ENCODE results near the gene STRA8. TPM values are rescaled to one million over a fixed set of nuclear protein-coding genes. Genes with fewer than 3 reads are reported as not detected.

Gene STRA8
- total RNA-seq, 3 donors from 2014 or later (not counting 1 experiment from before 2014, with no cell fraction given), result not detected

DNA sequence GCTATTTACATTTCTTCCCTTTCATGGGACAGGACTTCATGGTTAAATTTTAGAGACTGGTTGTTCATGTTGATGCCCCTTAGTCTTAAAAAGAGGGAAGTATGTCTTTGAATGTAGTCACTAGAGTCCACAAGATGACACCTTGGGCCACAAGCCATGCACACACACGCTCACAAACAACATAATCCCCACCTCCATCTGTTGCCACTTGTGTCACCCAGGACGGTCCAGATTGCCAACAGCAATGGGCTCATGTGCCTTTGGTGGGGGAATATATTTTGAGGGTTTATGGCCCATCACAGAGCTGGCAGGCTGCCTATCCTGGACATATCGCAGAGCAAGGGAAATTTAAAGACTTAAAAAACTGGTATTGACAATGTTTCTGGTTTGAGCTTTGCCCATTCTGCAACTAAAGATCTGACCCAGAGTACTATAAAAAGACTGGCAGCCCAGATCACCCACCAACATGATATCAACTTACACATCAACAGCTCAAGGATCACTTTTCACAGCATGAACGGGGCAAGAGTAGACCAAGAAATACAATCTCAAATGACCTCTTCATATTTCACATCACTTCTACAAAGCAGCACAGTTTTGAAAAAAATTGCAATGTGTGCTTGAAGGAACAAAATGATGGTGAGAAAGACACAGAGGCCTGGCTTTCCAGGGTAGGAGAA is 50.5 kb downstream of the STRA8 start:
- H3K4me3 ChIP-seq (ENCODE audit: low read length), result no peak overlapping the region

DNA sequence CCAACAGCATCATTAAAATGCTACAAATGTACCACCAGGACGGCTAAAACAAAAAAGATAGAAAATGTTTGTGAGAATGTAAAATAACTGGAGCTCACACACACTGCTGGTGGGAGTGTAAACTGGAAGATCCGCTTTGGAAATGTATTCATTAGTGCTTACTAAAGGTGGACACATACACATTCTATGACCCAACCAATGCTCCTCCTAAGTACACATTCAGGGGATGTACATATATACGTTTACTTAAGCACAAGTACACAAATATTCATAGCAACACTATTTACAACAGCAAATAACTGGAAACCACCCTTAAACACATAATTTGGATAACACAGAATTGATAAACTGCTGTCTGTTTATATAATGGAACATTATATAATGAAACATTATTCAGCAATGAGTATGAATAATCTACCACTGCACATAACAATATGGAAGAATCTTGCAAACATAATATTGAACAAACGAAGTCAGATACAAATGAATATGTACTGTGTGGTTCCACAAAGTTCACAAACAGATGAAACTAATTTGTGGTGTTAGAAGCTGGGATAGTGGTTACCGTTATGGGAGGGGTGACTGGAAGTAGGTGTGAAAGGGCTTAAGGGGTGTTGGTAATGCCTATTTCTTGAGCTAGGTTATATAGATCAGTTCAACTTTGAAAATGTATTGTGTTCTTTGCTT is 52.1 kb downstream of the STRA8 start:
- WGBS (ENCODE audit: insufficient coverage), result 89% methylated on average over 4 of the region's 5 CpGs
- H3K9me3 ChIP-seq (ENCODE audit: control insufficient read depth, insufficient read depth, low read length), result no peaks in the 10 kb centered on the region
- peaks cover 6% of the 10 kb centered on the region in 2 donors for H3K4me1 Mint-ChIP-seq
- no peak overlapping the region for H3K4me3 ChIP-seq (ENCODE audit: low read length)
- no peak for DNase-seq
- H3K36me3 Mint-ChIP-seq, result no peaks in the 10 kb centered on the region
- no peak overlapping the region for H3K27ac ChIP-seq (ENCODE audit: low read length)
- no peak for ATAC-seq
- H3K27ac Mint-ChIP-seq, result no peak overlapping the region
- no peaks in the 10 kb centered on the region for H3K4me1 ChIP-seq (ENCODE audit: control insufficient read depth, insufficient read depth, low read length)
- TF ChIP-seq, protein P1, sequence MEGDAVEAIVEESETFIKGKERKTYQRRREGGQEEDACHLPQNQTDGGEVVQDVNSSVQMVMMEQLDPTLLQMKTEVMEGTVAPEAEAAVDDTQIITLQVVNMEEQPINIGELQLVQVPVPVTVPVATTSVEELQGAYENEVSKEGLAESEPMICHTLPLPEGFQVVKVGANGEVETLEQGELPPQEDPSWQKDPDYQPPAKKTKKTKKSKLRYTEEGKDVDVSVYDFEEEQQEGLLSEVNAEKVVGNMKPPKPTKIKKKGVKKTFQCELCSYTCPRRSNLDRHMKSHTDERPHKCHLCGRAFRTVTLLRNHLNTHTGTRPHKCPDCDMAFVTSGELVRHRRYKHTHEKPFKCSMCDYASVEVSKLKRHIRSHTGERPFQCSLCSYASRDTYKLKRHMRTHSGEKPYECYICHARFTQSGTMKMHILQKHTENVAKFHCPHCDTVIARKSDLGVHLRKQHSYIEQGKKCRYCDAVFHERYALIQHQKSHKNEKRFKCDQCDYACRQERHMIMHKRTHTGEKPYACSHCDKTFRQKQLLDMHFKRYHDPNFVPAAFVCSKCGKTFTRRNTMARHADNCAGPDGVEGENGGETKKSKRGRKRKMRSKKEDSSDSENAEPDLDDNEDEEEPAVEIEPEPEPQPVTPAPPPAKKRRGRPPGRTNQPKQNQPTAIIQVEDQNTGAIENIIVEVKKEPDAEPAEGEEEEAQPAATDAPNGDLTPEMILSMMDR (IDR thresholded peaks at IDR 0.05), result no peak
- intact Hi-C loops (cut with micrococcal nuclease), result no loop called here
- no peaks in the 10 kb centered on the region for H3K27me3 ChIP-seq (ENCODE audit: control insufficient read depth, insufficient read depth, low read length)
- no peaks in the 10 kb centered on the region for H3K9me3 Mint-ChIP-seq
- H3K27me3 Mint-ChIP-seq (ENCODE audit: low read depth in 2 of 2), result peaks cover 8 to 9% of the 10 kb centered on the region in 2 donors
- no peak overlapping the region for H3K4me3 Mint-ChIP-seq
- no peaks in the 10 kb centered on the region for H3K36me3 ChIP-seq (ENCODE audit: control insufficient read depth, insufficient read depth, low read length)

More for the DNA sequence above, 50.5 kb downstream of the STRA8 start:
- Histone ChIP-seq H3K27ac (ENCODE audit: low read length) (no peak overlapping the region), H3K36me3 (ENCODE audit: control insufficient read depth, insufficient read depth, low read length) (no peaks in the 10 kb centered on the region), H3K4me1 (ENCODE audit: control insufficient read depth, insufficient read depth, low read length) (no peaks in the 10 kb centered on the region), H3K27me3 (ENCODE audit: control insufficient read depth, insufficient read depth, low read length) (no peaks in the 10 kb centered on the region), H3K9me3 (ENCODE audit: control insufficient read depth, insufficient read depth, low read length) (no peaks in the 10 kb centered on the region)
- peaks cover 6% of the 10 kb centered on the region in 2 donors for H3K4me1 Mint-ChIP-seq
- H3K36me3 Mint-ChIP-seq, result no peaks in the 10 kb centered on the region
- no peaks in the 10 kb centered on the region for H3K9me3 Mint-ChIP-seq
- intact Hi-C loops (cut with micrococcal nuclease), result no loop called here
- peaks cover 12 to 21% of the 10 kb centered on the region in 2 donors for H3K27me3 Mint-ChIP-seq (ENCODE audit: low read depth in 2 of 2)
- H3K4me3 Mint-ChIP-seq, result no peak overlapping the region
- no peak for ATAC-seq
- 100% methylated on average over 1 of the region's 4 CpGs for WGBS (ENCODE audit: insufficient coverage)
- TF ChIP-seq, protein P1 (IDR thresholded peaks at IDR 0.05), result no peak
- no peak for DNase-seq
- no peak overlapping the region for H3K27ac Mint-ChIP-seq

DNA sequence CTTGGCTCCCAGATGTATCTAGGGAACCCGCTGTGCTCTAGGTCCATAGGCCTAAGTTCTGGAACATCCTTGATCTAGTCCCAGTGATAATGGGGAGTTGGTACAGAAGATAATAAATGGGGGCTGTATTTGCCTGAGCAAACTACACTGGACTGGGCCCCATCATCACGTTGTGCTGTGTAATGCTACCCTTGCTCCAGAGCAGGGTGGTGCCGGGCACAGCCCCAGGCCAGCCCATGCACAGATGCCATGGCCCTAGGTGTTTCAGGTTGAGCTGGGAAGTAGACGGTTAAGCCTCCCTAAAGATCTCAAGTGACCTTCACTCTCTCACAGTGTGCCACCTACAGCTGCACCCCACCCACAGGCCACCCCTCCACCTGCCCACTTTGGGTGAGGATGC is 53.2 kb downstream of the STRA8 start:
- no peak overlapping the region for H3K4me3 ChIP-seq (ENCODE audit: low read length)
- WGBS (ENCODE audit: insufficient coverage), result 91% methylated on average over 4 of the region's 4 CpGs

More for the DNA sequence above, 53.2 kb downstream of the STRA8 start:
- Histone ChIP-seq H3K27me3 (ENCODE audit: control insufficient read depth, insufficient read depth, low read length) (no peaks in the 10 kb centered on the region), H3K4me1 (ENCODE audit: control insufficient read depth, insufficient read depth, low read length) (no peaks in the 10 kb centered on the region), H3K27ac (ENCODE audit: low read length) (no peak overlapping the region), H3K36me3 (ENCODE audit: control insufficient read depth, insufficient read depth, low read length) (no peaks in the 10 kb centered on the region), H3K9me3 (ENCODE audit: control insufficient read depth, insufficient read depth, low read length) (no peaks in the 10 kb centered on the region)
- intact Hi-C loops (cut with micrococcal nuclease), result no loop called here
- H3K4me3 Mint-ChIP-seq, result no peak overlapping the region
- TF ChIP-seq, protein P1 (IDR thresholded peaks at IDR 0.05), result no peak
- no peak overlapping the region for H3K27ac Mint-ChIP-seq
- ATAC-seq, result no peak
- no peaks in the 10 kb centered on the region for H3K36me3 Mint-ChIP-seq
- H3K27me3 Mint-ChIP-seq (ENCODE audit: low read depth in 2 of 2), result peaks cover 0 to 5% of the 10 kb centered on the region in 2 donors
- H3K4me1 Mint-ChIP-seq, result no peaks in the 10 kb centered on the region
- H3K9me3 Mint-ChIP-seq, result no peaks in the 10 kb centered on the region
- DNase-seq, result no peak

Measured in natural killer cell (primary cell).